Kasumi-1 (cell line): ENCODE results near the gene SPOPL.
"Not testable (repeated sequence)": the region's sequence is repeated elsewhere in the genome, so short reads cannot be mapped to it uniquely, and the experiment has no call there.

Experiments
- DNase-seq, 2 experiments: peaks; one replicate each; lab custom pipeline; 2025; lab: John Stamatoyannopoulos, UW

The SPOPL gene

DNA sequence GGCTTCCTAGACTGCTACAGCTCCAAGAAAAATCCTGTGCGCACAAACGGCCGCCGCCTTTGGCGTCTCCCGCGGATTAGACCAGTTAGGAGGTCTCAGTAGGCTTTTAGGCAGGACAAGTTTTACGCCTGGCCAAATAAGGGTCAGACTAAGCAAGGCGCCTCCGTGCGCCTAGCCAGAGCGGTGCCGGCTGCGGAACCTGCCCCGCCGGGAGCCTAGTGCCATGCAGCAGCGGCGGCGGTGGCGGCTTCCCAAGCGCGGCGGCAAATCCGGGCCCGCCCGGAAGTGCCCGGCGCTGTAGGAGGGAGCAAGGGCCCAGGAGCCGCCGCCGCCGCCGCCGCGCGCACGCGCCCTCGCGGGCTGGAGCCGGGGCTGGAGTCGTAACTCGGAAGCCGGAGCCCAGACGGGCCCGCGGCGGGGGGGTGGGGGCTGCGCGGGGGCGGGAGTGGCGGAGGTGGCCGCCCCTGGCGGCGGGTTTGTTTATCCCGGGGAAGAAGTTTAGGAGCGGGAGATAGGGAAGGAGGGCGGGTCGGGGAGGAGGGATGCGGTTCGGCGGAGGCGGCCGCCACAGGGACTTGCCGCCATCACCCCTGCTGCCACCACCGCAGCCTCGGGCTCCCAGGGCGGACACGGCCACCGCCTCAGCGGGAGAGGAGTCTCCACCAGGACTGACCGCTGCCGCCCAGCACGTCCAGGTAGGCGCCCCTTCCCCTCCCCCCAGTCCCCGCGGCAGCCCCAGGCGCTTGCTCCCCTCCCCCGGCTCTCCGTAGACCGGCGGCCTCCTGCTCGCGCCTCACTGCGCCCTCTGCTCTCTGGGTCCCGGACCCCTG lies at the start of gene SPOPL:
TSS of gene SPOPL (plus strand) at position 346 of the 830 bp plus-strand sequence. CDS start 48,447 bp downstream, outside the sequence.
- DNase-seq = peak; percentile 87 to 88

DNA sequence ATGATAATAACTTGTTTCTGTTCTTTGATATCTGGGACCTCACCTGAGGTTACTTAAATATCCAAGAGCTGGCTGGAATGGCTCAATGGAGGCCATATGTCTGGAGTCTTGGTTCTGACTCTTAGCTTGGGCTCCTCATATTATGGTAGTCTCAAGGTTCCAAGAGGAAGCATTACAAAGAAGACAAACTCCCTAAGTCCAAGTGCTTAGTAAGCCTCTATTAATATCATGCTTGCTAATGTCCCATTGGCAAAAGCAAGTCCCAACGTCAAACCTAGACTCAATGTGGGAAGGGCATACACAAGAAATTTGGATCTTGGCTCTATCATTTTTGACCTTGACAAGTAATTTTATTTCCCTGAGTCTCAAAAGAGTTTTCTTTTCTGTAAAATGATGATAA lies 49.2 kb upstream of the SPOPL start:
- DNase-seq = no peak

DNA sequence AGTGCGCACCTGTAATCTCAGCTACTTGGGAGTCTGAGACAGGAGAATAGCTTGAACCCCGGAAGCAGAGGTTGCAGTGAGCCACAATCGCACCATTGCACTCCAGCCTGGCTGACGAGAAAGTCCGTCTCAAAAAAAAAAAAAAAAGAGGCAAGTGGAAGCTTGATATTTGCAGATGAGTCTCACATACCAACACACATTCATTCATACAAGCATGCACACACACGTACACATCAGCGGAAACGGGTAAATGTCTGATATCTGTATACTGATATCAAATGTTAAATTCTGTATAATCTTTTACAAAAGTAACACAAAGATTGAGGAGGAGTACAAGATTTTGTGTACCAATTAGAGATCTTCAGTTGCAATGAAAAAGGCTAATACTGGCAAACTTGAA lies 47.8 kb upstream of the SPOPL start:
- no peak for DNase-seq

DNA sequence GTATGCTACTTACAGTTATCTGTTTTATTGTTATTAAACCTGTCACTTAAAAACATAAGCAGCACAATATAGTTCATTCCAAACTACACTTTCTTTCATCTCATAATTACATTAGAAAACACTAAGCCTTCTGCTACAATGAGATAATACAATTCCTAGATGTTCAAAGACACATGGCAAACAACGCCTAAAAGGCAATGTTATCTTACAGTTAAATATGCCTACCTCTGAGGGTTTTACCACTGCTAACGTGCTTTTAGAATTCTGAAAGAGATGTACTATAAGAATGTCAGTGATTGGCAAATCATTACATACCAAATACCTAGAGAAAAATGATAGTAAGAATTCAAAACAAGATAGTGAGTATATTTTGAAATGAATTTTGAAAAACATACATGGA lies 46.8 kb upstream of the SPOPL start:
- no peak for DNase-seq

DNA sequence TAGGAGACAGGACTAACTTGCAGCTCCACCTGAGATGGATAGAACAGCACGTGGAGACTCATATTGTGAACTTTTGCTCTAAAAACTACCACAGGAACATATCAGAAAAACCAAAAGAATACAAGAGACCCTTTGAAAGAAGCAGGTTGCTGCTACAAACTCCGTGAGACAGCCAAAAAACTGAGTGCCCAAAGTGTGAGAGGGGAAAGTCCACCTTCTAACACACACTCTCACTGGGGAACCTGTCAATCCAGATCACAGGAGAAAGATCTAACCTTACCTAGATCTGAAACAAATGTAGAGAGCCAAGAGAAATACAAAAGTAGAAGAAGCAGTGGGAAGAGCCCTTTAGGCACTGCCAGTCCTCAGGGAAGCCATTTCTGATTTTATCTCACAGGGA lies 46.3 kb upstream of the SPOPL start:
- no peak for DNase-seq

DNA sequence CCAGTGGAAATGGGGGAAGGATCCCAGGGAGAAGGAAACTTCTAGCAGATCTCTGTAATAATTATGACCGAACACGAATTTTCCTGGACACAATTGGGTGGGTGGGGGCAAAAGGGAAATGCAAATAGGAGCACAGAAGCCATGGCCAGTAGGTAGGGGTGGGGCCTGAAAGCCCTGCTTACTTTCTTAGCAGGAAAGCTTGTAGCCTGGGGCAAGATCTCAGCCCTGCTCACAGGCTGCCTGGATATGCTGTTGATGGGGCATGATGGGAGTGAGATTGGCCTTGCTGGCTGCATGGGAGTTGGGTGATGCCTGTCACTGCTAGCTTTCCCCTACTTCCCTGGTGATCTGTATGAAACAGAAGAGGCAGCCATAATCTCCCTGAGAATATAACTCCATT lies 45.9 kb upstream of the SPOPL start:
- DNase-seq = no peak

DNA sequence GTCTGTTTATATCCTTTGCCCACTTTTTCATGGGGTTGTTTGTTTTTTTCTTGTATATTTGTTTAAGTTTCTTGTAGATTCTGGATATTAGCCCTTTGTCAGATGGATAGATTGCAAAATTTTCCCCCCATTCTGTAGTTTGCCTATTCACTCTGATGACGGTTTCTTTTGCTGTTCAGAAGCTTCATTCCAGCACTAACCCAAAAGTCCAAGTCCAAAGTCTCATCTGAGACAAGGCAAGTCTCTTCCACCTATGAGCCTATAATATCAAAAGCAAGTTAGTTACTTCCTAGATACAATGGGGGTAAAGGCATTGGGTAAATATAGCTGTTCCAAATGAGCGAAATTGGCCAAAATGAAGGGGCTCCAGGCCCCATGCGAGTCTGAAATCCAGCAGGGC lies 38.9 kb upstream of the SPOPL start:
- not testable (repeated sequence) for DNase-seq

DNA sequence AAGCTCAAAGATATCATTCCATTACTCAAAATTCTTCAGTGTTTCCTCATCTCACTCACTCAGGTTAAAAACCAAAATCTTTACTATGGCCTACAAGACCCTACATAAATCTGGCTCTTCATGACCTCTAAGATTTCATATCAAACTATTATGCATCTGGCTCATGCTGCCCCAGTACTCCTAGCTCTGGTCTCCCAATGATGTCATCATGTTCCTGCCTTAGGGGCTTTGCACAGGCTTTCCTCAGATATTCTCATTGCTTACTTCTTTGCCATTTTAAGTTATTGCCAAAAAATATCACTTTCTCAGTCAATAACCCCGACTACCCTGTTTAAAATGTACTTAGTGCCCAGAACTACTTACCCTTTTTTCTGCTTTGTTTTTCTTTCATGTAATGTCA lies 33.0 kb upstream of the SPOPL start:
- DNase-seq = no peak

DNA sequence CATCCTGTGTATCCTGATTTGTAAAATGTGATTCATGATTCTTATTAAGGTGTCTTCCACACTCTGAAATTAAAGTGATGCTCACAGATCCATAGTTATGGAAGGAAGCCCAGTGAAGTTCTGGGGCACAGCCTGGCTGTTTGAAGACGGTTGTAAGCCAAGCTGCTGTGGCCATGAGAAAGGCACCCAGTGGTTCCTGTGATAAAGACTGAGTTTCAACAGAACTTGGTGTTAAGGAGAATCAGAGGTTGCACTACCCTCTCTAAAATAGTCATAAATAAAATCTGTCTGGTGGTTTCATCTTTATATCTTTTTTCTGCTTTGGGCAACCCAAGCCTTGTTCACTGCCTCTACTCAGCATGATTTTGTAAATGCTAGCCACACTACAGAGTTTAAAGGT lies 32.2 kb upstream of the SPOPL start:
- no peak for DNase-seq

DNA sequence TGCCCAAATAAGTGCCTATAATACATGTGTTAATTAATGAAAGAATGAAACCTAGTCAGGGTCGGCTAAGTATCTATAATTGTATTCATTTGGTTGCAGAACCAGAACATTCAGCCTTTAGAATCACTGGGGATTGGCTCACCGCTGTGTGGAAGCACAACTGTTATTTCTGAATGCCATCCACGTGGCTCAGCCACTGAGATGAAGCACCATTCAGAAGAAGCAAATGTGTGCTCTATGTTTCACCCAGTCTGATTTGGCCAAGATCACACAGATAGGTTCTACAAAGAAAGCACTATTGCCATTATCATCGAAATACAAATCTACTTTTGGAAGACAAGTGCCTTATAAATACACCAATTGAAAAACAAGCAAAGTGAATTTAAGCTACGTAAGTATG lies 30.6 kb upstream of the SPOPL start:
- DNase-seq = no peak

DNA sequence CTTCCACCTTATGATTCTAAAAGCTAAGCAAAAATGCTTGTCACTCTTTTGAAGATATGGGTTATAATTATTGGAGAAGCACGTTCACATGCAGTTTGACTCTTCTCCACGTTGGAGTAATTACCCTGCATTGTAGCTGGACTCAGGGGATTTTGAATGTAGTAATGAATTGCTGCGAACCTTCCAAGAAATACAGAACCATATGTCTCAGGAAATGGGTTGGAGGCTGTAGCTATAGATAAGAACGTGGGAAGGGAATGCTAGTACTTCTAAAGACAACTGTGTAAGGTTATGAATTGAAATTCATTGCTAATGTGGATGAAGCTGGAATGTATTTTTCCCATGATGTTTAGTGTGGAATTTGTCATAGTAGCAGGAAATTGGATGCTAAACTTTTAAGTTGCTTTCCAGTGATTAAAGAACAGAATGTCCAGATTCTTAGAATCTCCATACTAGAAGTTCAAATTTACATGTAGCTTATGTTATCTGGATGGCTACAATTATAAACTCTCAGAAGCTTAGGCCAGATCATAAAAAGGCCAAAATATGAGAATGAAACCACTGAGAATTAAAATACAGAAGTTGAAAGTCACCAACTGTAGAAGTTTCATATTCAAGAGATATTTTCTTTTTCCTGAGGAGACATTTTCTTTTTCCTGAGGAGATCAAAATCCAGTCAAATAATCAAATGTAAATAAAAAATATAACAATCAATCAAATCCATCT lies 27.3 kb upstream of the SPOPL start:
- DNase-seq = no peak

DNA sequence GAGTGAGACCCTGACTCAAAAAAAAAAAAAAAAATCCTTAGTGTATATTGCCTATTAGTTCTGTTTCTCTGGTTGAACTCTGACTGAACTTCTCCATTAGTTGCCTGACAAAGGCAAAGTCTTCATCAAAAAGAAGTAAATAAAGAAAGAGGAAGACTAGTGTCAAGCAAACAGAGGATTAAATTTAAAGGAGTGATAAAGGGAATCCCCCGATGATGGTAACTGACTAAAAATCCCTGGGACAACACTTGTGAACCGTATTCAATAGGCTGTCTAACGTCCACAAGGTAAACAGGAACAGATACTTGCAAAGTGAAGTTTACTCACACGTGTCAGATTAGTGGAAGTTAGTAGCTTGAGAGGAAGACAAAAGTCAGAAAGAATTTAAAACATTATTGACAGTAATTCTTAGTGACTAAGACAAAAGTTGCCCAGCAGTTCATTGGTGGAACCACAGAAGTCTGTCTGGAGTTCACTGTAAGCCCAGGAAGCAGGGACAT lies 26.2 kb upstream of the SPOPL start:
- no peak for DNase-seq

DNA sequence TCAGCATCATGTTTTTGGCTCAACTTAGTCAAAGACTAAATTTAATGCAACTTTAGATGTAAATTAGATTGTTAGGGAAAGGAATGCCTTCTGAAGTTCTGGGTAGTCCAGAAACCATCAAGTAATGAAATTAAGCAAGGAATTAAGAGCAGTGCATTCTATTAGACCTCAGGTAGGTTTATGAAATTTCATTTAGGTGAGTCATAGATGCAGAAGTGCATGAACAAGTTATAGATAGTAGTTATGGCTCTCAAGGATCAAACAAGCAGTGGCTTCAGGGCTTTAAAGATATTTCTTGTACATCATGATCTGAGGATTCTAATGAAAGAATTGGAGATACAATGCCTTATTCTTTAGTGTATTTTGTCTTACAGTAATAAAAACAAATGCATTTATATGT lies 25.4 kb upstream of the SPOPL start:
- DNase-seq = no peak

DNA sequence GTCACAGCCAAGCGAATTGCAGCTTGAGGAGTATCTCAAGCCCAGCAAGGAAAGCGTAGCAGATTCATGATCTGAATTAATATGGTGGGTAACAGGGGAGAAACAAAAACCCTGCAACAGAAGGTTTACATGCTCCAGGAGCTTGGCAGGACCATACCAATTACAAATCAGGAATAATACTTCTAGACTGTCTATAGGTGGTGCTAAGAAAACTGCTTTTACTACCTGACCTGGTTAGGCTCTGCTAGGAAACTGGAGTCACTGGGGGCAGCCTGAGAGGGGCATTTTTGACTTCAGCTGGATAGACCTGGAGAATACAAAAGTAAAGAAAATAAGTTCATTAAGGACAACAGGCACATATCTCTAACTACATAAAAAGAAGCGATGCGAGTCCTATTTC lies 24.6 kb upstream of the SPOPL start:
- DNase-seq = peak in 1 of 2 experiments; percentile 4

DNA sequence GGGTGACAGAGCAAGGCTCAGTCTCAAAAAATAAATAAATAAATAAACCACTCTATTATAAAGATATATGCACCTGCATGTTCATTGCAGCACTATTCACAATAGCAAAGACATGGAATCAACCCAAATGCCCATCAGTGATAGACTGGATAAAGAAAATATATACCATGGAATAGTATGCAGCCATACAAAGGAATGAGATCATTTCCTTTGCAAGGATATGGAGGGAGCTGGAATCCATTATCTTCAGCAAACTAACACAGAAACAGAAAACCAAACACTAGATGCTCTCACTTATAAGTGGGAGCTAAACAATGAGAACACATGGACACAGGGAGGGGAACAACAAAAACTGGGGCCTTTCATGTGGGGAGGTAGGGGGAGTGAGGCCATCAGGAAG lies 18.8 kb upstream of the SPOPL start:
- DNase-seq = not testable (repeated sequence)

DNA sequence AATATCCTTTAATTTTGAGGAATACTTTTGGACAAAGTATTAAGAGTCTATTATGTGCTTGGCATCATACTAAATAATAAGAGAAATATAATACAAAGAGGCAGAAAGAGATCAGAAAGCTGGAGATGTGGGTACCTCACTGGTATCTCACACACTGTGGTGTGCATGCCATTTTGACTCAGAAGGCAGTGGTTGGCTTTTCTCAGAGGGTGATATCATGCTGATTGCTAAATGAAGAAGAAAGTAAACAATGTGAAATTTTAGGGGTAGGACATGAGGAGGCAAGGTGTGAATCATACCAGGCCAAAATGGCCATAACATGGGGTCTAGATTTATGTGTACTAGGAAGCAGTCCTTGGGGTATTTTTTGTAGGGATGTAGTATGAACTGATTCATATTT lies 16.6 kb upstream of the SPOPL start:
- DNase-seq = no peak

DNA sequence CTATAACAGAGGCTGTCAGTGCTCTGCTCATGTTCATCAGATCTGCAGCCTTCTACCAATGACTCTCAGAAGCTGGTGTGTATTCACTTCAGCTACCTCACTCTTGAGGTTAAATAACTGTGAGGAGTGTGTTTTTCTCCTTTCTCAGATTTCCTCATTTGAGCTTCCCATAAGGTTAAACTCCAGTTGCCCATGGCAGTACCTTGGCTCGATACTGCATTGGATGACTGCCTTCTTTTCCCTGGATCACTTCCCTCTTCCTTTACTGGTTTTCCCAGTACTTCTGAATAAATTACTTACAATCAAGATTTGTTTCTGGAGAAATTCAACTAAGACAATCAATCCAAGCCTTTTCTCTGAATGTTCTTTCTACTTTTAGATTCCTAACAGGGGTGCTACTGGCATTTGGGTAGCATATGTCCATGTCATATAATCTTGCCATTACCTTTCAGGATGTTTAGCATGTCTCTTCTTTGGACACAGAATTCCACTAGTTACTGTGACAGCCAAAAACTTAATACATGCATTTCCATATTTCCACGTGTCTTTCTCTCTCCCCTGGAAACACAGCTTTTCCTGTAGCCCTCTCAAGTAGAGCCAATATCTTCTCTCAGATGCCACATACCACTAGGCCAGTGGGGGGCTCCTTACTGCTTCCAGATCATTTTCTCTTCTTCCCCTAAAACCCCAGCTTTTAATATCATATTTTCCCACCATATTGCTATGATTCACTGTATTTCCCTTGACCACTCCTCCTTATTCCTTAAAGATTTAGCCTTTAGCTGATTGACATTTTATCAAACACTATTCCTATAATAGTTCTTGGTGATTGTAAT lies 15.0 kb upstream of the SPOPL start:
- DNase-seq = peak; percentile 43 to 59

DNA sequence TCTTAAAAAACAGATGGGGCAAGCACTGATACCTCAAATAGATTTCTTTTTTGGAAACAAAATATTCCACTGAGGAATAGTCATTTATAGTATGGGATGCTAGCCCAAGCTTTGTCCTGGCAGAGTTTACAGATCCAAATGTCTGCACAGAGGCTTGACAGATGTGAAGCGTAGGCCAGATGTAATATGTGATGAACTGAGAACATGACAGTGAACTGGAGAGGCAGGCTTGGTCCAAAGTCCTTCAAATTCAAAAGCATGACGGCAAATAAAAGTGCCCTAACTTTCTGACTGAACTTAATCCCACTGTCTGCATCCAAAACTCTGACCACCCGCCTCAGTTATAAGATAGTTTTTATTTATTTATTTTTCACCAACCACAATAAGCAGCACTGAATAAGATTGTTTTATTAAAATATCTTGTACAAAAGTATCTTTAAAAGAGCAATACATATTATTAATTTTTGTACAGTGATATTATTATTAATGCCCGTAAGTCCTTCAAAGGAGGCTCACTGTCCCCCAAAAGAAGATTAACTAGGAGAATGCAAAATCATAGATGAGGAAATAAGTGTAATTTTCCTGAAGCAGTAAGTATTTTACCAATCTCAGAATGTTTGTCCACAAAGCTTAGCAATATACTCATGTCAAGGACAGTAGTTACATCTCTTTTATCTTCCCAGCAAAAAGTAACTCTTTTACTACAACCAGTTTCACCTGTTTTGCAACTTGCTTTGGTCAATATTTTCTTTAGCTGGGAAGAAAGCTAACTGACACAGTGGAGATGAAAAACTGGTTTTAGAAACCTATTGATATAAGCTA lies 10.7 kb upstream of the SPOPL start:
- DNase-seq = no peak

DNA sequence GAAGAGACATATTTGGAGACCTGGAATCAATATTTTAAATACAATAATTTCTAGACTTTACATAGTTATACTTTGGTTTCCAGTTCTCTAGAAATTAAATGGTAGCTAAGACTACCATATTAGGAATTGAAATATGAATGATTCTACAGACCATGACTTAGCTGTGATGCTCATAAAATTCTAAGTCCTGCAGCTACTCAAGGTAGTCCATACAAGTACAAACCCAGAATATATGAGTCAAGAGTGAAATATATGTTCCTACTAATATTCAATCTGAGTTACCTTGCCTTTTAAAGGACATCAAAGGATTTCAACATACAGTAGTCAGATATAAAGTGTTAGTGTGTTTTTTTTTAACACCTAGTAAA lies 10.1 kb upstream of the SPOPL start:
- DNase-seq = no peak

DNA sequence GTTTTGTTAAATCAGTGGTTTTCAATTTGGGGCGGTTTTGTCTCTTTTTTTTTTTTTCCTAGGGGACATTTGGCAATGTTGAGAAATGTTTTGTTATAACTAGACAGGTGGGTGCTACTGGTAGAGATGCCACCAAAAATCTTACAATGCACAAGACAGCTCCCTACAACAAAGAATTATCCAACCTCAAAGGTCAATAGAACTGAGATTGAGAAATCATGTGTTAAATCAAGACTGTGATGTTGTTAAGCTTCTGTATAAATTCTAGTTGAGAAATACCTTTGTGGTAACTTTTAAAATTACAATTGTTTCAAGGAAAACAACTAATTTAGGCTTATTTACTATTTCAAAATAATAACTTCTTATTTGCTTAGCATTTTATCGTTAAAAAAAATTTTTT lies 9.4 kb upstream of the SPOPL start:
- DNase-seq = no peak

DNA sequence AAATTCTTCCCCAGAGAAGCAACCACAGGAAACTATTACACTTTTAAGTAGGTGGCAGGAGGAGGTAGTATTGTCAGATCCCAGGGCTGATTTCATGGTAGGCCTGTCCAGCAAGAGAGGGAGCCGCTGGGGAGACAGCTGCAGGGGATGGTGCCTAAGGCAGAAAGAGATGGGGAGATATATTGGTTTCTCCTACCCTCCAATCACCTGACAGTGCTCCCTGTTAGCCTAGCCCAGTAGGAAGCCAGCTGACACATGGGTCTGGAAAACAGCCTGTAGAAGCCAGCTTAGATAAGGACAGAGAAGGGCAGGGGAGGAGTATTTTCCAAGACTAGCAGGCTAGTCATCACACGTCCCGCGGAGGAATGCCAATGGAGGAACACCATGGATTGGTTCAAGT lies 8.2 kb upstream of the SPOPL start:
- DNase-seq = no peak
